Mesenchymal stem cell (in vitro differentiated cells and primary cell): Measurements from ENCODE around the gene SORBS1.
A peak's percentile ranks its signal among the peaks of the same experiment; 100 is the strongest.

Source experiments
- DNase-seq: peaks from one replicate; pipeline ENCODE4 v3.0.0-alpha.2; 2013
- H2AFZ ChIP-seq: one replicate; pipeline ENCODE4 v1.6.1; 2013; ENCODE audit warnings: low read depth, mild to moderate bottlenecking, control low read depth, inconsistent platforms, low read length, moderate library complexity
- H2AK5ac ChIP-seq: 2 replicates; pipeline ENCODE4 v1.6.1; 2013; ENCODE audit warnings: low read length, moderate library complexity, mild to moderate bottlenecking, inconsistent platforms; ENCODE audit not compliant: severe bottlenecking
- H2BK120ac ChIP-seq: one replicate; pipeline ENCODE4 v1.6.1; 2013; ENCODE audit warnings: low read depth, mild to moderate bottlenecking, inconsistent platforms, low read length, moderate library complexity
- H2BK12ac ChIP-seq, 2 experiments: one replicate each; pipeline ENCODE4 v1.6.1; 2013; ENCODE audit warnings: inconsistent platforms in 2 of 2, low read length in 2 of 2, mild to moderate bottlenecking in 2 of 2, moderate library complexity in 2 of 2, control low read depth in 1 of 2
- H2BK15ac ChIP-seq: one replicate; pipeline ENCODE4 v1.6.1; 2013; ENCODE audit warnings: mild to moderate bottlenecking, low read depth, inconsistent platforms; ENCODE audit not compliant: poor library complexity, severe bottlenecking
- H2BK5ac ChIP-seq: 2 replicates; pipeline ENCODE4 v1.6.1; 2013; ENCODE audit warnings: low read depth, mild to moderate bottlenecking, low read length, control low read depth, inconsistent platforms; ENCODE audit not compliant: poor library complexity, severe bottlenecking
- H3K14ac ChIP-seq, 2 experiments: one replicate each; pipeline ENCODE4 v1.6.1; 2013; ENCODE audit warnings: inconsistent platforms in 2 of 2, low read length in 2 of 2, control low read depth in 1 of 2, mild to moderate bottlenecking in 1 of 2, moderate library complexity in 1 of 2
- H3K18ac ChIP-seq, 2 experiments: one replicate each; pipeline ENCODE4 v1.6.1; 2013; ENCODE audit warnings: inconsistent platforms in 2 of 2, low read length in 2 of 2, control low read depth in 1 of 2, low read depth in 1 of 2, mild to moderate bottlenecking in 1 of 2
- H3K23ac ChIP-seq, 2 experiments: one replicate each; pipeline ENCODE4 v1.6.1; 2013; ENCODE audit warnings: inconsistent platforms in 2 of 2, low read length in 2 of 2, mild to moderate bottlenecking in 2 of 2, moderate library complexity in 2 of 2, control low read depth in 1 of 2
- H3K27ac ChIP-seq: 2 replicates; pipeline ENCODE4 v1.5.1; 2013; ENCODE audit warnings: mild to moderate bottlenecking, moderate library complexity, low read length, control low read depth, inconsistent platforms; ENCODE audit not compliant: poor library complexity, severe bottlenecking
- H3K27me3 ChIP-seq, 2 experiments: 2 replicates each; pipeline versions ENCODE4 v1.6.1 to v1.7.0; 2013; ENCODE audit warnings: low read length in 2 of 2, mild to moderate bottlenecking in 2 of 2, moderate library complexity in 2 of 2, control low read depth in 1 of 2, inconsistent platforms in 1 of 2; ENCODE audit not compliant: control insufficient read depth in 1 of 2, insufficient read depth in 1 of 2
- H3K36me3 ChIP-seq, 2 experiments: 2 replicates each; pipeline versions ENCODE4 v1.6.1 to v1.7.0; 2013; ENCODE audit warnings: low read length in 2 of 2, control low read depth in 1 of 2, inconsistent platforms in 1 of 2, low read depth in 1 of 2, mild to moderate bottlenecking in 1 of 2; ENCODE audit not compliant: insufficient read depth in 2 of 2, control insufficient read depth in 1 of 2
- H3K4ac ChIP-seq, 2 experiments: one replicate each; pipeline ENCODE4 v1.6.1; 2013; ENCODE audit warnings: inconsistent platforms in 2 of 2, low read length in 2 of 2, mild to moderate bottlenecking in 2 of 2, moderate library complexity in 2 of 2, control low read depth in 1 of 2, low read depth in 1 of 2
- H3K4me1 ChIP-seq: 2 replicates; pipeline ENCODE4 v1.6.1; 2013; ENCODE audit warnings: low read depth, low read length, control low read depth; ENCODE audit not compliant: control insufficient read depth, insufficient read depth
- H3K4me2 ChIP-seq: 2 replicates; pipeline ENCODE4 v1.6.1; 2013; ENCODE audit warnings: low read length, mild to moderate bottlenecking, inconsistent platforms; ENCODE audit not compliant: poor library complexity, severe bottlenecking
- H3K4me3 ChIP-seq, 2 experiments: 2 replicates each; pipeline versions ENCODE4 v1.5.1 to v1.7.0; 2013; ENCODE audit warnings: low read length in 2 of 2, mild to moderate bottlenecking in 2 of 2, control low read depth in 1 of 2, low read depth in 1 of 2; ENCODE audit not compliant: insufficient read depth in 1 of 2
- H3K79me1 ChIP-seq: replicated peaks from 2 replicates; pipeline ENCODE4 v1.6.1; 2013; ENCODE audit warnings: mild to moderate bottlenecking, control low read depth, low read length, inconsistent platforms; ENCODE audit not compliant: poor library complexity, severe bottlenecking
- H3K9ac ChIP-seq: 2 replicates; pipeline ENCODE4 v1.7.0; 2013; ENCODE audit warnings: mild to moderate bottlenecking, low read length, moderate library complexity
- H3K9me3 ChIP-seq: 2 replicates; pipeline ENCODE4 v1.7.0; 2013; ENCODE audit warnings: mild to moderate bottlenecking, low read length; ENCODE audit not compliant: control insufficient read depth
- H4K8ac ChIP-seq: one replicate; pipeline ENCODE4 v1.6.1; 2013; ENCODE audit warnings: inconsistent platforms, mild to moderate bottlenecking, low read length, moderate library complexity
- H4K91ac ChIP-seq: one replicate; pipeline ENCODE4 v1.6.1; 2013; ENCODE audit warnings: mild to moderate bottlenecking, low read length, inconsistent platforms
- WGBS: methylation state at CpG from one replicate; pipeline ENCODE4 v1.1.7; 2013; ENCODE audit warnings: mixed read lengths; 5-methylcytosine and 5-hydroxymethylcytosine counted together

The SORBS1 gene

GRCh38 chr10:95431900-95432342, 129.2 kb downstream of the SORBS1 start:
- Histone ChIP-seq H3K14ac (no peak overlapping the region), H3K4ac (no peak overlapping the region), H3K79me1 (no peaks in the 10 kb centered on the region), H3K4me2 (no peak overlapping the region), H3K18ac (no peak overlapping the region), H4K91ac (no peak overlapping the region), H3K4me3 (no peak overlapping the region), H2BK12ac (no peak overlapping the region), H2AFZ (no peak overlapping the region), H4K8ac (no peak overlapping the region), H3K9me3 (no peaks in the 10 kb centered on the region), H3K27ac (no peak overlapping the region), H3K36me3 (peaks cover 0 to 4% of the 10 kb centered on the region in 2 experiments), H2BK120ac (no peak overlapping the region), H3K9ac (no peak overlapping the region), H2BK15ac (no peak overlapping the region), H2AK5ac (no peak overlapping the region), H2BK5ac (no peak overlapping the region), H3K4me1 (peaks cover 13% of the 10 kb centered on the region), H3K27me3 (peaks cover 0 to 7% of the 10 kb centered on the region in 2 experiments), H3K23ac (no peak overlapping the region)
- WGBS: 97% methylated on average over 4 of the region's 4 CpGs
- no peak for DNase-seq

GRCh38 chr10:95430231-95430951, 130.8 kb downstream of the SORBS1 start:
- Histone ChIP-seq H3K23ac (no peak overlapping the region), H3K27ac (no peak overlapping the region), H3K18ac (no peak overlapping the region), H3K9me3 (no peaks in the 10 kb centered on the region), H2BK120ac (no peak overlapping the region), H3K27me3 (peaks cover 0 to 16% of the 10 kb centered on the region in 2 experiments), H2BK15ac (no peak overlapping the region), H3K4me2 (no peak overlapping the region), H3K4ac (no peak overlapping the region), H3K4me1 (peaks cover 13% of the 10 kb centered on the region), H3K36me3 (peaks cover 0 to 4% of the 10 kb centered on the region in 2 experiments), H2AFZ (no peak overlapping the region), H3K79me1 (no peaks in the 10 kb centered on the region), H4K91ac (no peak overlapping the region), H2BK12ac (no peak overlapping the region), H2BK5ac (no peak overlapping the region), H3K9ac (no peak overlapping the region), H3K14ac (no peak overlapping the region), H2AK5ac (no peak overlapping the region), H3K4me3 (no peak overlapping the region), H4K8ac (no peak overlapping the region)
- peak; percentile 58 for DNase-seq
- 44% methylated on average over 11 of the region's 12 CpGs for WGBS

- peaks cover 13% of the 10 kb centered on the region for H3K4me1 ChIP-seq
- H3K27ac ChIP-seq: no peak overlapping the region
- H3K4me2 ChIP-seq: no peak overlapping the region
- no peak overlapping the region for H2BK120ac ChIP-seq
- no peak overlapping the region for H4K91ac ChIP-seq
- DNase-seq: no peak
- no peaks in the 10 kb centered on the region for H3K79me1 ChIP-seq
- H3K14ac ChIP-seq: no peak overlapping the region
- no peak overlapping the region for H3K4ac ChIP-seq
- H3K4me3 ChIP-seq: no peak overlapping the region
- H3K18ac ChIP-seq: no peak overlapping the region
- no peak overlapping the region for H3K23ac ChIP-seq
- peaks cover 0 to 16% of the 10 kb centered on the region in 2 experiments for H3K27me3 ChIP-seq
- H2BK12ac ChIP-seq: no peak overlapping the region
- H2AFZ ChIP-seq: no peak overlapping the region
- H2BK15ac ChIP-seq: no peak overlapping the region
- no peaks in the 10 kb centered on the region for H3K36me3 ChIP-seq
- H3K9ac ChIP-seq: no peak overlapping the region
- no peaks in the 10 kb centered on the region for H3K9me3 ChIP-seq
- no peak overlapping the region for H2AK5ac ChIP-seq
- WGBS: 91% methylated on average over 4 of the region's 4 CpGs
- no peak overlapping the region for H2BK5ac ChIP-seq
- no peak overlapping the region for H4K8ac ChIP-seq
Observed at GRCh38 chr10:95429639-95430038, 131.5 kb downstream of the SORBS1 start.

GRCh38 chr10:95428701-95429100, 132.5 kb downstream of the SORBS1 start:
- Histone ChIP-seq H3K14ac (no peak overlapping the region), H3K79me1 (no peaks in the 10 kb centered on the region), H3K4ac (no peak overlapping the region), H3K23ac (no peak overlapping the region), H3K27ac (no peak overlapping the region), H2BK5ac (no peak overlapping the region), H3K9ac (no peak overlapping the region), H4K91ac (no peak overlapping the region), H4K8ac (no peak overlapping the region), H3K4me3 (no peak overlapping the region), H2AFZ (no peak overlapping the region), H3K4me1 (peaks cover 13% of the 10 kb centered on the region), H3K27me3 (peaks cover 0 to 16% of the 10 kb centered on the region in 2 experiments), H3K9me3 (no peaks in the 10 kb centered on the region), H2BK15ac (no peak overlapping the region), H2AK5ac (no peak overlapping the region), H3K36me3 (no peaks in the 10 kb centered on the region), H2BK120ac (no peak overlapping the region), H2BK12ac (no peak overlapping the region), H3K18ac (no peak overlapping the region), H3K4me2 (no peak overlapping the region)
- no peak for DNase-seq
- WGBS: 100% methylated on average over 1 of the region's 2 CpGs
